GM12801 (cell line): ENCODE data around the gene RFTN1.

ENCODE experiments used
- TF ChIP-seq, protein P1 (sequence below): IDR thresholded peaks from one replicate; pipeline ENCODE4 v1.5.1; 2011; ENCODE audit warnings: control low read depth; ENCODE audit not compliant: insufficient read length; ENCODE audit errors: extremely low read depth

RFTN1 gene

DNA sequence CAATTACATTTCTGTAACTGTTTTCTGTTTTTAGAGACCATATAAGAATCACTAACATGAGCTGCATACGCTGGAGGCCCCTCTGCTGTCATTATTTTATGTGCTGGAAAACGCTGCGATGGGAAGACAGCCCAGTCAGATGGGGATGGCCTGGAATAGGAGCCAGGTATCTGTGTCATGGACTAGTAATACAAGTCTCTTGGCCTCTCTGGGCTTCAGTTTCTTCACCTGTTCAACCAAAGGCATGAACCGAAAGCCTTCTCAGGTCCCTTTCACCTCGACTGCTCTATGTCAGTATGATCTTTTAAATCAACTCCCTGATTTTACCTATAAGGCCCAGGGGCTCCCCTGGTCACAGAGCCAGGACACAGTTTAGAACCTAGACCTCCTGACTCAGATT lies 14.6 kb upstream of the RFTN1 start:
- TF ChIP-seq, protein P1, sequence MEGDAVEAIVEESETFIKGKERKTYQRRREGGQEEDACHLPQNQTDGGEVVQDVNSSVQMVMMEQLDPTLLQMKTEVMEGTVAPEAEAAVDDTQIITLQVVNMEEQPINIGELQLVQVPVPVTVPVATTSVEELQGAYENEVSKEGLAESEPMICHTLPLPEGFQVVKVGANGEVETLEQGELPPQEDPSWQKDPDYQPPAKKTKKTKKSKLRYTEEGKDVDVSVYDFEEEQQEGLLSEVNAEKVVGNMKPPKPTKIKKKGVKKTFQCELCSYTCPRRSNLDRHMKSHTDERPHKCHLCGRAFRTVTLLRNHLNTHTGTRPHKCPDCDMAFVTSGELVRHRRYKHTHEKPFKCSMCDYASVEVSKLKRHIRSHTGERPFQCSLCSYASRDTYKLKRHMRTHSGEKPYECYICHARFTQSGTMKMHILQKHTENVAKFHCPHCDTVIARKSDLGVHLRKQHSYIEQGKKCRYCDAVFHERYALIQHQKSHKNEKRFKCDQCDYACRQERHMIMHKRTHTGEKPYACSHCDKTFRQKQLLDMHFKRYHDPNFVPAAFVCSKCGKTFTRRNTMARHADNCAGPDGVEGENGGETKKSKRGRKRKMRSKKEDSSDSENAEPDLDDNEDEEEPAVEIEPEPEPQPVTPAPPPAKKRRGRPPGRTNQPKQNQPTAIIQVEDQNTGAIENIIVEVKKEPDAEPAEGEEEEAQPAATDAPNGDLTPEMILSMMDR: no peak

DNA sequence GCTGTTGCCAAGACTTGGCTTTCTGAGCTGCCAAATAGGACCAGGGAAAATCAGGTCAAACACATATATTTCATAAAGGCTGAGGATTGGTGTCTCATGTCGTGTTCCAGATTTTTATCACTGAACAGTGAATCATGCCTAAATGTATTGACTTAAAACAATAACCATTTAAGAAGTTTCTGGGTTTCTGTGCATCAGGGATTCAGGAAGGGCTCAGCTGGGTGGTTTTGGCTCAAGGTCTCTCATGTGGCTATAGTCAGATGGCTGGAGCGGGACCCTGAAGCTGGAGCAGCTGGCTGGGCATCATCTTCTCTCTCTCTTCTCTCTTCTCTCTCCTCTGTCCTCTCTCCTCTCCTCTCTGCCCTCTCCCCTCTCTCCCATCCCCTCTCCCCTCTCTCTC lies 10.7 kb upstream of the RFTN1 start:
- TF ChIP-seq, protein P1: no peak

DNA sequence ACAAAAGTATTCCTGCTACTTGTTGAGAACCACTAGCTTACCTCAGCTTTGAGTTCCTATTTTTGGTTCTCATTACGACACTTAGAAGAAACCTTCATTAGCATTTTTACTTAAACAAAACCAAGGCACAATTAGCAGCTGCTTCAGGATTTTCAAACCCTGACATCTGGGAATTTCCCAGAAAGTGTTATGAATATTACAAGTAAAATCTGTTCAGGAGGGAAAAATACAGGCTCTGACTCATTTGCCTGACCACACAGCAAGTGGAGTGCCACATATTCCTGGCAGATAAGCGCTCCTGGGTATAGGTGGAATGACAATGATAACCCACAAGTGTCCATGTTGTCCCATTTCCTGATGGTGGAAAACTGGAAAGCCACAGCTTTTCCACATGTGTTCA lies 10.3 kb upstream of the RFTN1 start:
- TF ChIP-seq, protein P1: no peak

DNA sequence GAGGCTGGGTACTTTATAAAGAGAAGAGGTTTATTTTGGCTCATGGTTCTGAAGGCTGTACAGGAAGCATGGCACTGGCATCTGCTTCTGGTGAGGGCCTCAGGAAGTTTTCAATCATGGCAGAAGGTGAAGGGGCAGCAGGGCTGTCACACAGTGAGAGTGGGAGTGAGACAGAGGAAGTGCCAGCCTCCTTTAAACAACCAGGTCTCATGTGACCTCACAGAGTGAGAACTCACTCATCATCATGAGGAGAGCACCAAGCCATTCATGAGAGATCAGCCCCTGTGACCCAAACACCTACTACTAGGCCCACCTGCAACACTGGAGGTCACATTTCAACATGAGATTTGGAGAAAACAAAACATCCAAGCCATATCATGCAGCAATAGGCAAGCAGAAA lies 9.3 kb upstream of the RFTN1 start:
- TF ChIP-seq, protein P1: no peak

DNA sequence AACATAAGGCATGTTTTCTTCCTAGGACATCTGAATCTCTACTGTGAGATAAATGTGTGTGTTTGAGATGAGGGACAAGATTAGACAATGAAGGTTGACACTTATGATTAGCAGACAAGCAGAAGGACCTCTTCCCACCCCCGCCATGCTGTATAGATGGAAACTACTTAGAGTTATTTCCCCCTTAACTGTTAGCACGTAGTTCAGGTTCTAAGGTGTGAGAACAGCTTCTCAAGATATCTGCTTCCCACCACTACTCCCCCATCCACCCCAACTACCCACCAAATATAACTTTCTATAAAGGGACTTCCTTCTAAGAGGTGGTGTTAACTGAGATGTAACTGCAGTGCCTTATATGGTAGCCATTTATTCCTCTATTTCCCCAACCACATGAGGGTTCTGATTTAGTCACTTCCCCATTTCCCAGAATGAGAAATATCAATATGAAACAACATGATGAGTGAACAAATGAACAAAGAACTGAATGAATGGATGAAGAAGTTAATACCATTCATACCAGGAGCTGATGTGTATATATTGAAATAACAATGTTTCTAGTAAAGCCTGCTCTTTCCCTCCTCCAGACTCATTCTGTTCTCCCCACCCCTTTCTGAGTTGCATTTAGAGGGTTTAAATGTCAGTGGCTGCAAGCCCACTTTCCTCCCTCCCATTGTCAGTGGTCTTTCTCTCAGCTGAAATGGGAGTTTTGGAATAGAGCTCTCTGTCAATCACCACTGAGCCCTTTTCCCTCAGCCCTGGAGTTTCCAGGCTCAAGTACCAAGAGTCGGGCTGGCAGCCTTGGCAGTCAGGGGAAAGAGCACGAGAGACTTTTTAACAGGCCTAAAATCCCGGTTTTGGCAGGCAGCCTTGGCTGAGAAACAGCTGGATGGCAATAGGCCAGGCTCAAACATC lies 7.7 kb upstream of the RFTN1 start:
- TF ChIP-seq, protein P1: no peak

DNA sequence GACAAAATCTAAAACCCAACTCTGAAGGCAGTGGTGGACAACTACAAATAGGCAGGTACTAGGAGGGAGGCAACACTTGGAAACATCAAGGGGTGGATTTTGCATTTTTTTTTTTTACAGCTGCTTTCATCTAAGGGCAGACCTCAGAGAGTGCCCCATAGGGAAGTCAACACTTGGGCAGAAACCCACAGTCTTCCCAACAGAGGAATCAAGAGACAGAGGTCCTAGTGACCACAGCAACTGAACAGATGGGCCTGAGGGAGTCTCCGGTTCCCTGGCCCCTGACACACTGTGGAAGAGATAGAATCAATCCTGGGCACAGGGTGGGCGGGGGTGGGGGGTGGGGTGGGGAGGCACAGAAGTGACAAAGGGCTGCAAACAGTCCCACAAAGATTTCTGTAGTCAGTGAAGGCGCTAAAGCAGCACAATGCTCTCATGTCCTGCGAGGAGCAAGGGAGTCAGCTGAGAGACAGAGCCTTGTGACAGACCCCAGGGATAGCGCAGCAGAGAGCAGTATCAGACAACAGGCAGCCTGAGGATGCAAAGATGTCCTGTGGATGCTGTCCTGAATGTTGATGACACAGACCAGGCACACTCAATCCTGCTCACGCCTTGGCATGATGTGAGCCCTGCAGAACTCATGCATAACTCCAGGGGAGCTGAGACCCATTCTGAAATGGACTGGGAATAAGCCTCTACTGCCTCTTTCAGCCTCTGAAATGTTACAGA lies 6.9 kb upstream of the RFTN1 start:
- TF ChIP-seq, protein P1: no peak

DNA sequence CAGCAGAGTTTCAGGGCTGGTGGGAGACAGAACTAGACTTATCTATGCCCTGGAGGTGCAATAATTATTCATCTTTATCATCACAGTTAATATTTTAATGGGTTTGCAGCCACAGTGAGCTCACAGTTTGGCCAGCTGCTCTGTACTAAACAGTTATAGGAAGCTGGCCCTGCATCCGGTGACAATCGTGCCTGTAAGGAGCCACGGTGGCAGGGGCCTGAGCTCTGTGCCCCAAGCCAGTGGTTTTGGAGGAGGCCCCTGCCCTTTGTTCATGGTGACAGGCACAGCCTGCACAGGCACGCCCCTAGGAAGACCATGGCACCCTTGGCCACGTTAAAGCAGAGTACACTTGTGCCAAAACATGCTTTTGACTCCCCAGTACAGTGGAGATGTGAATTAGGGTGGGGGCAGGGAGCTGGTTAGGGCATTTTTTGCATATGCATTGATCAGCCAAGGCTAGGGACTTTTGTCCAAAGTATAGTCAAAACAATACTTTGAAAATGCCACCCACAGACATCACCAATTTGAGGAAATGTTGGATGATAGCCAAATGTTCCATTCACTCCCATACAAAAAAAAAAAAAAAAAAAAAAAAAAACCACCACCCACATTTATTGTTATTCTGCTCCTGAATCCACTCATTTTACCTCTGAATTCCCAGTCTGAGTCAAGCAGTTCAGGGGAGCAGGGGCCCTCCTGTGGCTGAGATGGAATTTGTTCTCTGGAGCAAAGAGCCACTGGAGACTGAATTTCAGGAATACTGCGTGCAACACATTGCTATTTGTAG lies 3.4 kb upstream of the RFTN1 start:
- TF ChIP-seq, protein P1: no peak
